Peyer's patch (tissue), 4 donors: ENCODE measurements around the gene FMO3. TPM values are rescaled to one million over a fixed set of nuclear protein-coding genes. Genes with fewer than 3 reads are reported as not detected.

ENCODE experiments used
- DNase-seq, 3 donors: peaks; one replicate each; pipeline ENCODE4 v3.0.0-alpha.2; 2017 to 2019
- H3K27ac ChIP-seq, 4 donors: fragments of 200-600 bp; sonication (generic); one replicate each; pipeline ENCODE4 v1.5.1; 2016 to 2019
- H3K27me3 ChIP-seq, 2 donors: fragments of 200-600 bp; sonication (generic); one replicate each; pipeline ENCODE4 v1.5.1; 2019
- H3K36me3 ChIP-seq, 3 donors: fragments of 200-600 bp; sonication (generic); one replicate each; pipeline ENCODE4 v1.5.1; 2016 to 2019
- H3K4me1 ChIP-seq, 4 donors: fragments of 200-600 bp; sonication (generic); one replicate each; pipeline ENCODE4 v1.5.1; 2016 to 2019
- H3K4me3 ChIP-seq, 4 donors: fragments of 200-600 bp; sonication (generic); 1 replicate in 3 of 4; 2 replicates in 1 of 4; pipeline ENCODE4 v1.5.1; 2016 to 2019; ENCODE audit warnings: mild to moderate bottlenecking in 1 of 4
- H3K9me3 ChIP-seq, 4 donors: fragments of 200-600 bp; sonication (generic); one replicate each; pipeline ENCODE4 v1.5.1; 2016 to 2019; ENCODE audit warnings: mild to moderate bottlenecking in 1 of 4
- POLR2A ChIP-seq, 2 donors: fragments of 450-650 bp; IDR thresholded peaks; one replicate each; pipeline ENCODE4 v1.5.1; 2017; ENCODE audit warnings: antibody characterized with exemption in 2 of 2, mild to moderate bottlenecking in 2 of 2, moderate library complexity in 2 of 2
- total RNA-seq, 4 donors: library from RNA; depleted of rRNA; stranded (reverse); fragments of >200 nt; gene quantifications; one replicate each; pipeline ENCODE4 v1.1.0, GENCODE V29; 2016
- TF ChIP-seq, protein P1 (sequence below), 6 experiments: fragments of 450-650 bp in 4 of 6; fragments of 200-600 bp in 2 of 6; sonication (generic) in 1 of 6; IDR thresholded peaks; one replicate each; pipeline ENCODE4 v1.5.1; 2017 to 2019; ENCODE audit warnings: antibody characterized with exemption in 6 of 6, mild to moderate bottlenecking in 3 of 6, moderate library complexity in 1 of 6

FMO3 gene
- total RNA-seq, 4 donors from 2014 or later = 3.2 to 14.0 TPM; not detected in 2

DNA sequence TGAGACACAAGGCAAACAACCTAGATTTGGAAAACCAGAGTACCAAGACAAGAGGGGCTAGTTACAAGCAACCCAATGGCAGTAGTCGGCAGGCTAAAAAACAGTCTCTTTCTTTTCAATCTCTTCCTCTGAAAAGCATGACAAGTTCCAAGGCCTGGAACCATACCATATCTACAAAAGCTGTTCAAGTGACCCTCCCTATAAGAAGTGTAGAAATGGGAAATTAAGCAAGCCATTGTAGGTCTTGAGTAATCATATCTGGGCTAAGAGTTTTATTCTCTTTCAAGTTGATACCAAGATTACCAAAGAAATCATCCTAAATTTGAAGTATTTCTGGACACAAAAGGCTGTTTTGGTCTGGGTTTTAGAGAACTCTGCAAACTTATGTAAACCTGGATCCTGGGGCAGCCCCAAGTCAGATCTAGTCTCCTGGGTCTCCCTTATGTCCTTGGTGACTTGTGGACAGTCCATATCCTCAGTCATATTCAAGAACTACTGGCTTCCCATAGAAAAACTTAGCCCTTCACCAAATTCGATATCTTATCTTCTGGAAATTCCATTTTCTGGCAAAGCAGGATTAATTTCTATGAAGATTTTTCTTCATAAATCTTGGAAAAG lies 24.7 kb downstream of the FMO3 start:
- Histone ChIP-seq H3K4me3 (no peak overlapping the region), H3K36me3 (no peaks in the 10 kb centered on the region), H3K27me3 (no peaks in the 10 kb centered on the region), H3K27ac (no peak overlapping the region), H3K9me3 (no peaks in the 10 kb centered on the region), H3K4me1 (no peaks in the 10 kb centered on the region)
- no peak for DNase-seq
- no peak for TF ChIP-seq POLR2A (IDR thresholded peaks at IDR 0.05)
- TF ChIP-seq, protein P1, sequence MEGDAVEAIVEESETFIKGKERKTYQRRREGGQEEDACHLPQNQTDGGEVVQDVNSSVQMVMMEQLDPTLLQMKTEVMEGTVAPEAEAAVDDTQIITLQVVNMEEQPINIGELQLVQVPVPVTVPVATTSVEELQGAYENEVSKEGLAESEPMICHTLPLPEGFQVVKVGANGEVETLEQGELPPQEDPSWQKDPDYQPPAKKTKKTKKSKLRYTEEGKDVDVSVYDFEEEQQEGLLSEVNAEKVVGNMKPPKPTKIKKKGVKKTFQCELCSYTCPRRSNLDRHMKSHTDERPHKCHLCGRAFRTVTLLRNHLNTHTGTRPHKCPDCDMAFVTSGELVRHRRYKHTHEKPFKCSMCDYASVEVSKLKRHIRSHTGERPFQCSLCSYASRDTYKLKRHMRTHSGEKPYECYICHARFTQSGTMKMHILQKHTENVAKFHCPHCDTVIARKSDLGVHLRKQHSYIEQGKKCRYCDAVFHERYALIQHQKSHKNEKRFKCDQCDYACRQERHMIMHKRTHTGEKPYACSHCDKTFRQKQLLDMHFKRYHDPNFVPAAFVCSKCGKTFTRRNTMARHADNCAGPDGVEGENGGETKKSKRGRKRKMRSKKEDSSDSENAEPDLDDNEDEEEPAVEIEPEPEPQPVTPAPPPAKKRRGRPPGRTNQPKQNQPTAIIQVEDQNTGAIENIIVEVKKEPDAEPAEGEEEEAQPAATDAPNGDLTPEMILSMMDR (IDR thresholded peaks at IDR 0.05) = no peak

DNA sequence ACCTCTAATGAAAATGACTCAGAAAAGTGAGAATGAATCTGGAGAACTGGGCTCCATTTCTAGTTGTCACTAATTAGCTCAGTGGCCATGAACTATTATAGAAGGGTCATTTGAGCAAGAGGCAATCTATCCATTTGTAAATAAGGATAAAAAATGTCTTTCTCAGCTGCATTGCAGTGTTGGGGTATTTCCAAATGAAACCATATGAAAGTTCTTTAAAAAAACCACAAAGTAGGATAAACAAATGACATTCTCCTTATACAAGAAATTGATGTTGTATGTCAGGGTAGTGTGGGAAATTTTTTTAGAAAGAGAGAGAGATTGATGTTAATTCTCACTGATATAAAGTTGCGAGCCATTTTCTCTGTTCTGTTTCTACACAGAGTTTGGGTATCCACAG lies 26.0 kb downstream of the FMO3 start:
- no peak overlapping the region for H3K27ac ChIP-seq
- H3K27me3 ChIP-seq = no peaks in the 10 kb centered on the region
- DNase-seq = no peak
- no peaks in the 10 kb centered on the region for H3K4me1 ChIP-seq
- H3K9me3 ChIP-seq = no peaks in the 10 kb centered on the region
- no peaks in the 10 kb centered on the region for H3K36me3 ChIP-seq
- no peak overlapping the region for H3K4me3 ChIP-seq
- TF ChIP-seq, protein P1 (IDR thresholded peaks at IDR 0.05) = no peak

DNA sequence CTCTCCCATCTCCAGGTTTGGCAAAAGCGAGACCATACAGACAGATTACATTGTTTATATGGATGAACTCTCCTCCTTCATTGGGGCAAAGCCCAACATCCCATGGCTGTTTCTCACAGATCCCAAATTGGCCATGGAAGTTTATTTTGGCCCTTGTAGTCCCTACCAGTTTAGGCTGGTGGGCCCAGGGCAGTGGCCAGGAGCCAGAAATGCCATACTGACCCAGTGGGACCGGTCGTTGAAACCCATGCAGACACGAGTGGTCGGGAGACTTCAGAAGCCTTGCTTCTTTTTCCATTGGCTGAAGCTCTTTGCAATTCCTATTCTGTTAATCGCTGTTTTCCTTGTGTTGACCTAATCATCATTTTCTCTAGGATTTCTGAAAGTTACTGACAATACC lies 26.4 kb downstream of the FMO3 start:
- no peaks in the 10 kb centered on the region for H3K27me3 ChIP-seq
- H3K36me3 ChIP-seq = no peaks in the 10 kb centered on the region
- H3K27ac ChIP-seq = no peak overlapping the region
- TF ChIP-seq, protein P1 (IDR thresholded peaks at IDR 0.05) = no peak
- TF ChIP-seq POLR2A (IDR thresholded peaks at IDR 0.05) = no peak
- no peaks in the 10 kb centered on the region for H3K9me3 ChIP-seq
- H3K4me1 ChIP-seq = no peaks in the 10 kb centered on the region
- DNase-seq = no peak
- H3K4me3 ChIP-seq = no peak overlapping the region

DNA sequence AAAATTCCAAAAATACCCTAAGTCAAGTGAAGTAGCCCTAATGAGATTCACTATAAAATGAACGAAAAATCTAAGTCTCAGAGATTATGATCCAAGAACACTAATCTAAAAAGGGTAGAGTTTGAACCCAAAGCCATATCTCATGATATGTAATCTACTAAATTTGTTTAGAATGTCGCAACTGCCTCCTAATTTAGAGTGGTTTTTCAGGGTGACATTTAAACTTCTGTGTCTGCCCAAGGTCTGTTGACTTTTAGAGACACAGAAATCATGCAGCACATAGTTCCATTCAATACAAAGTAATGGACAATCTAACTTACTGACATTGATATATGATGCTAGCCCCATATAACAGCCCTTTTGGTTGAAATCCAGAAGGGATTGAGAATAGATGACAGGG lies 28.9 kb downstream of the FMO3 start:
- no peak for TF ChIP-seq POLR2A (IDR thresholded peaks at IDR 0.05)
- TF ChIP-seq, protein P1 (IDR thresholded peaks at IDR 0.05) = no peak
- H3K9me3 ChIP-seq = no peaks in the 10 kb centered on the region
- no peaks in the 10 kb centered on the region for H3K27me3 ChIP-seq
- H3K4me1 ChIP-seq = no peaks in the 10 kb centered on the region
- no peak overlapping the region for H3K4me3 ChIP-seq
- DNase-seq = no peak
- H3K27ac ChIP-seq = no peak overlapping the region
- H3K36me3 ChIP-seq = no peaks in the 10 kb centered on the region

DNA sequence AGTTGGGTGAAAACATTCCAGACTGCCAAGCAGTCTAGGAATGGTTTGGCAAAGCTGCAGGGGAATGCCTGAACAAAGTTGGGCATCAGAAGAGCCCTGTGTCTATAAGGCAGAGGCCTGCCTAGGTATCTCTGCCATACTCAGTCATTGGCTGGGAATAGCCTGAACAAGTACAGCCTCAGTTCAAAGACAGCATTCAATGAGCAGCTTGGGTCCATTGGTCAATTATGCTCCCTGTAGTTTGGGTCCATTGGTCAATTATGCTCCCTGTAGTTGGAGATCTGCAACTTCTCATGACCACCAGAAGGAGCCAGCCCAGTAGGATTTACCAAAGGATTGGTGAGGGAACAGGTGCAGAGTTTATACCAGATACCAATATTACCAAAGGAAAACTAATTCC lies 31.6 kb downstream of the FMO3 start:
- no peaks in the 10 kb centered on the region for H3K9me3 ChIP-seq
- TF ChIP-seq, protein P1 (IDR thresholded peaks at IDR 0.05) = no peak
- TF ChIP-seq POLR2A (IDR thresholded peaks at IDR 0.05) = no peak

GRCh38 chr1:171122893-171123292 lies 32.2 kb downstream of the FMO3 start:
- Histone ChIP-seq H3K4me1 (no peaks in the 10 kb centered on the region), H3K36me3 (no peaks in the 10 kb centered on the region), H3K4me3 (no peak overlapping the region), H3K27me3 (no peaks in the 10 kb centered on the region), H3K9me3 (no peaks in the 10 kb centered on the region), H3K27ac (no peak overlapping the region)
- DNase-seq = no peak
- TF ChIP-seq, protein P1 (IDR thresholded peaks at IDR 0.05) = no peak
- no peak for TF ChIP-seq POLR2A (IDR thresholded peaks at IDR 0.05)

More for the DNA sequence above, 31.6 kb downstream of the FMO3 start:
- DNase-seq = no peak
- no peak overlapping the region for H3K27ac ChIP-seq
- no peak overlapping the region for H3K4me3 ChIP-seq
- H3K36me3 ChIP-seq = no peaks in the 10 kb centered on the region
- H3K4me1 ChIP-seq = no peaks in the 10 kb centered on the region
- no peaks in the 10 kb centered on the region for H3K27me3 ChIP-seq
